Occipital lobe (tissue), 2 donors: ENCODE data around the gene GEN1. TPM values are rescaled to one million over a fixed set of nuclear protein-coding genes. Genes with fewer than 3 reads are reported as not detected.

Experiments used
- DNase-seq: peaks from one replicate; lab custom pipeline; 2025; lab: John Stamatoyannopoulos, UW
- total RNA-seq: library from RNA; depleted of rRNA; stranded (reverse); fragments of >200 nt; gene quantifications from one replicate; pipeline ENCODE4 v1.2.3, GENCODE V29; 2014

The GEN1 gene, protein sequence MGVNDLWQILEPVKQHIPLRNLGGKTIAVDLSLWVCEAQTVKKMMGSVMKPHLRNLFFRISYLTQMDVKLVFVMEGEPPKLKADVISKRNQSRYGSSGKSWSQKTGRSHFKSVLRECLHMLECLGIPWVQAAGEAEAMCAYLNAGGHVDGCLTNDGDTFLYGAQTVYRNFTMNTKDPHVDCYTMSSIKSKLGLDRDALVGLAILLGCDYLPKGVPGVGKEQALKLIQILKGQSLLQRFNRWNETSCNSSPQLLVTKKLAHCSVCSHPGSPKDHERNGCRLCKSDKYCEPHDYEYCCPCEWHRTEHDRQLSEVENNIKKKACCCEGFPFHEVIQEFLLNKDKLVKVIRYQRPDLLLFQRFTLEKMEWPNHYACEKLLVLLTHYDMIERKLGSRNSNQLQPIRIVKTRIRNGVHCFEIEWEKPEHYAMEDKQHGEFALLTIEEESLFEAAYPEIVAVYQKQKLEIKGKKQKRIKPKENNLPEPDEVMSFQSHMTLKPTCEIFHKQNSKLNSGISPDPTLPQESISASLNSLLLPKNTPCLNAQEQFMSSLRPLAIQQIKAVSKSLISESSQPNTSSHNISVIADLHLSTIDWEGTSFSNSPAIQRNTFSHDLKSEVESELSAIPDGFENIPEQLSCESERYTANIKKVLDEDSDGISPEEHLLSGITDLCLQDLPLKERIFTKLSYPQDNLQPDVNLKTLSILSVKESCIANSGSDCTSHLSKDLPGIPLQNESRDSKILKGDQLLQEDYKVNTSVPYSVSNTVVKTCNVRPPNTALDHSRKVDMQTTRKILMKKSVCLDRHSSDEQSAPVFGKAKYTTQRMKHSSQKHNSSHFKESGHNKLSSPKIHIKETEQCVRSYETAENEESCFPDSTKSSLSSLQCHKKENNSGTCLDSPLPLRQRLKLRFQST
- 11.7 TPM for total RNA-seq

DNA sequence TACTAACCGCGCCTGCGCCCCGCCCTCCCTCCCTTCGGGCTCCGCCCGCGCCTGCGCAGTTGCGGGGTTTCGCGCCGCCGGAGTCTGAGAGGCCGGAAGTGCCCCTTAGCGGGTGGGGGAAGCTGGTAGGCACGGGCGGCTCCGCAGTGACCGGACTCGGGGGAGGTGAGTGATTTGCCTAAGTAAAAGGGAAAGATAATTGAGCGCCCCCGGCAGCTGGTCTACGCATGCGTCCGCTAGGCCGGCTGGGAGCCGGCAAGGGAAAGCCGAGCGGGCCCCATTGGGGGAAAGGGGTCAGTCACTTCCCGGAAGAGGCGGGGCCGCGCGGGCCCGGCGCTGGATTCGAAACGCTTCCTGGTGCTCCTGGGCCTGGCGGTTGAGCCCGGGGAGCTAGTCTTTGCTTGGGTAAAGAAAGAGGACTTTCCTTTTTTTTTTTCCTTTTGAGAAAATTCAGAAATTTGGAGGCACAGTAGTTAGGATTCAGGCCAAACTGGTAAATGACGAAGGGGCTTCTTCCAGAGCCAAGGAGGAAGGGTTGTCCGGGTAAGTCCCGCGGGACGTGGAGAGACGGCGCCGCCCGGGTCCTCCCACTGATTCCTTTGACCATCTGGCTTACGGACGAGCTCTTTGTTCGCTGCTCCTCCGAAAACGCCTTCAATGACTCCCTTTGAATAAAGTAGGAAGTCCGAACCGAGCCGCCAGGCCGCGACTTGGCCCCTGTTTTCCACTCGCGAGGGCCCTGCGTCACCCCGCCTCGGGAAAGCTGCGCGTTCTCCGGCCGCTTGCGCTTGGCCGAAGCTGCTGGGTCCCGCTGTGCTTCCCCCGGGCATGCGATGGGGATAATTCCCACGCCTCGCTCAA lies at the start of gene GEN1, which contains the start of gene SMC6:
Gene GEN1, plus strand, starts transcription at position 336 of the 861 bp plus-strand sequence. CDS start 5,806 bp downstream, outside the sequence.
Gene SMC6, minus strand, starts transcription at position 8 of the 861 bp plus-strand sequence. CDS start 7,864 bp downstream, outside the sequence.
- DNase-seq: peak; percentile 83

DNA sequence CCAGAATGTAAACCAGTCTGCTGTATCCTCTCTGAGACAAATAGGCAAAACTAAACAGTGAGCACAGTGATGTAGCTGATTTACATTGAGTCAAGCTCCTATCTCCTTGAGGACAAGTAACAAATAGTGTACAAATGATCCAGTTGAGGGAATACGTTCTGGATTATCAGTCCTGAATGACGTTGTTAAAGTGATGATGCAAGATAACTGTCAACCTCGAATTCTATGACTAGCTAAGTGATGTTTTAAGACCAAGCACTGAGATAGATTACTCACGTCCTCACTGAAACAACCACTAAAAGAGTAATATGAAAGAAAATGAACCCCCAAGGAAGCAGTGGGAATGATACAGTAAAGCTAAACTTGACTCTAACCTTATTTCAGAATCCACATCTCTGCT lies 47.1 kb upstream of the GEN1 start:
- no peak for DNase-seq

DNA sequence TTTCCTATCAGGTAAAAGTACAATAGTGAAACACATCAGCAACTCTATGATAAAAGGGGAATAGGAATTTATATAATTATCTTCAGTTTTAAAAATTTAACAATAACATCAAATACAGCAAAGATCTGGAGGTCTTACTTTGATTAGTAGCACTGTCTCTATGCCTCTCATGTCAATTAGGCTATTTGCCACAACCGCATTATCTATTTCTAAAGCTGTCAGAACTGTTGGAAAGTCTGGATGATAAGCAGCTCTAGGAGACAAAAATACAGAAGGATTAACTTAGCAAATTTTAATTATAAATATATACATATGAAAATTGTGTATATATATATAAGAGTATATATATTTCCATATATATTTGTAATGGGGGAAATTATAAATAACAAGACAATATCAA lies 45.4 kb upstream of the GEN1 start:
- DNase-seq: no peak

DNA sequence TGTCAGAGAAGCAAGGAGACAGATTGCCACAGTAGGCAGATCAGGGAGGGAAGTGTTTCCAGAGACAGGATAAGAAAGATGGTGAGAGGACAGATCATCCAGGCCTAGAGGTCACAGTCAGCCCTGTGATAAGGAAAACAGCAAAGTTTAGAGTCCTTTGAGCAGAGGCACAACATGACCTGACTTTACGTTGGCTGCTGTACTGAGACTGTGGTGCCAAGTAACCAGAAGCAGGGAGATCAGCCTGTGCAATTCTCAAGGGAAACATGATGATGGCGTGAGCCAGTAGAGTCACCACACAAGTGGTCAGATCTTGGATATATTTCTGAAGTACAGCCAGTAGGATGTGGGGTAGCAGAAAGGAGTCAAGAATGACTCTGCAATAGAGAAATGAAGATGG lies 44.0 kb upstream of the GEN1 start:
- DNase-seq: no peak

DNA sequence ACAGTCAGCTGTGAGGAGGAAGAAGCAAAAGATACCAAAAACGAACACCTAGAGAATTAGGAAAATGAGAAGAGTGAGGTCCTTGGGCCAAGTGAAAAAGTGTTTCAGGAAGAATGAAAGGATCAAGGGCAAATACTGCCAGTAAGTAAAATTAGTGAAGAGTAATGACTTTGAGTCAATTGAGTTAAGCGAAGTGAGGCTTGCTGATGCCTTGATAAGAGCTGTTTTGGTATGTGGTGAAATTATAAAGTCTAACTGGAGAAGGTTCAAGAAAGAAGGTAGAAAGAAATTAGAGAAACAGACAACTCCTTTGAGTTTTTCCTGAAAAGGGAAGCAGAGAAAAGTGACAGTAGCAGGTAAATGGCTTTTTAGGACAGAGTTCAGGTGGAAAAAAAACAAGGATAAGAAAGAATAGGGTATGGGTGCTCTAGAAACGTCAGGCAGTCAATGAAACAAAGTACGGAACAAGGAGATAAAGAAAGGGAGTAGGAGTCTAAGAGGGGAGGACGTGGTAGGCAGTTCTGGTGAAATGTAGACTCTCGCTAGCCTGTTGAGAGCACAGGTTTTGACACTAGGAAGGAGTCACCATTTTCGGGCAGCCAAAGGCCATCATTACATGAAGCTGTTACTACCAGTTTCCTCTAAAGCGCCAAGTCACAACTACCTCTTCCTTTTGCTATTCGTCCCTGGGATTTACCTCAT lies 43.2 kb upstream of the GEN1 start:
- DNase-seq: no peak

DNA sequence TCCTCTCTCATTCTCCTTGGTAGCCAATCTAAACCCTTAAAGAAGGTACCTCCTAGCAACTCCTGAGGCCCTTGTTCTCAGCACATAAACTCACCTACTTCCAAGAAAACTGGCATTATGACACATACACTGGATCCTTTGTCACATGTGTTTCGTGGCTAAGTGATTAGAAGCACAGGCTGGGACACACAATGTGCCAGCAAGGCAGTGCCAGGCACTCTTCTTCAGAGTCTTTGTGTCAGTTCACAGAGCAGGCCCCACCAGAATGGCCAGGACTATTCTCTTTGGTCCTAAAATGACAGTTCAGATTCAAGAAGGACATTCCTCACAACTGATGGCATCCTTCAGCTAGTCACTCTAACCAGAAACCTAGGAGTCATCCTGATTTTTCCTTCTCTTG lies 40.6 kb upstream of the GEN1 start:
- no peak for DNase-seq

DNA sequence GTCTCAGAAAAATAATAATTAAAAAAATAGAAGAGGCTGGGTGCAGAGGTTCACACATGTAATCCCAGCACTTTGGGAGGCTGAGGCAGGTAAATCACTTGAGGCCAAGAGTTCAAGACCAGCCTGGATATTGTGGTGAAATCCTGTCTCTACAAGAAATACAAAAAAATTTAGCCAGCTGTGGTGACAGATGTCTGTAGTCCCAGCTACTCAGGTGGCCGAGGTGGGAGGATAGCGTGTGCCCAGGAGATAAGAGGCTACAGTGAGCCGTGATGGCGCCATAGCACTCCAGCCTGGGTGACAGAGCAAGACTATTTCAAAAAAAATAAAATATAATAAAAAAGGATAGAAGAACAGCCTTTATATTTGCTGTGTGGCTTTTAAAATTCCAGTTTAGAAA lies 36.3 kb upstream of the GEN1 start:
- DNase-seq: no peak

DNA sequence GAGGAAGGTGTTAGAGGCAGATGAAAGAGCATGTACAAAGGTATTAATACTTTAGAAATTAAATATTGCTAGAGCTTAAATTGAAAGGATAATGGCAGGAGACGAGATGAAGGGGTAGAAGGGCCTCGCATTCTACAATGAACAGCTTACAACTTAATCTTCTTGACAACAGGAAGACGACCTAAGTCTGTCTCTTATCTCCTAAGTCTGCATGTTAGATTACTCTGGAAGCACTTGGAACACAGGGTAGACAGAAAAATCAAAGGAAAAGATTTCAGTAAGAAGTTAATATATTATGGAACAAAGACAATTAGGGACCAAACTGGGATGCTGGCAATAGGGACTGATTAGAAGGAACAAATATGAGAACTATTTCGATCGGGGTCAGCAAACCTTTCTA lies 35.2 kb upstream of the GEN1 start:
- DNase-seq: no peak

DNA sequence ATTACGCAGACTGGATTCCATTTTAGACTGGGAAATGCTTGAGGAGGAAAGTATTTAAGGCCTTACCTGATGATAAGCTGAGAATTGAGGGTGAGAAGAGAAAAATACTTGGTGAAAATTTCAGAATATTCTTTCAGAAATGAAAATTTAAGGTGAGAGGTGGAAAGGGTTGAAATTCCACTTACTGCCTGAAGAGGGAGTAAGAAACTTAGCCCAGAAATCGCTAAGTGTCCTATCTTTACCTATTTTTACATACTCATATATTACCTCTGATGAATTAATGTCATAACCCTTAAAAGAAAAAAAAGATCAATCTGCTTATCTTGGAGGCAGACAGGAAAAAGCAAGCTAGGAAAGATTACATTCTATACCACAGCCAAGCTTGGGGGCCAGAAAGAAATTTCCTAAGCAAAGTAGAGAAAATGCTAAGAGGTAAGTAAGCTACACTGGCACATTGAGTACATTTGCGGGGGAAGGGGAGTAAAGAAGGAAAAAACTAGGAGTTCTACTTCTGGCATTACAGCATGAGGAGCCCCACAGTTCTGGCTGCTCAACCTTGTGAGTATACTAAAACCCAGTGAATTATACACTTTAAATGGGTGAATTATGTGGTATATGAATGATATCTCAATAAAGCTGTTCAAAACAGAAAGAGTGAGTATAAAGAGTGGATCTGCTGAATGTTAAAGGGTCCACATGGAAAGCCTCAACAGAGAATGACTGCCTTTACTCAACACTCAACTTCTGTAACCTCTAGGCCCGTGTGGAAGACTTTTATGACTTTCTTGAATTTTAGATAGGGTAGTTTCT lies 34.2 kb upstream of the GEN1 start:
- DNase-seq: no peak

DNA sequence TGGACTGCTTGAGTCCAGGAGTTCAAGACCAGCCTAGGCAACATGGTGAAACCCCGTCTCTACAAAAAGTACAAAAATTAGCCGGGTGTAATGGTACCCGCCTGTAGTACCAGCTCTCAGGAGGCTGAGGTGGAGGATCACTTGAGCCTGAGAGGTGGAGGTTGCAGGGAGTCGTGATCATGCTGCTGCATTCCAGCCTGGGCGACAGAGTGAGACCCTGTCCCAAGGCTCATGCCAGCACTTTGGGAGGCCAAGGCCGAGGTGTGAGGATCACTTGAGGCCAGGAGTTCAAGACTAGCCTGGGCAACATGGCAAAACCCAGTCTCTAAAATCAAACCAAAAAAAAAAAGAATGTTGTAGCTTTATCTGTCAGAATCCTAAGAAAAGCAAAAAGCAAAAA lies 25.7 kb upstream of the GEN1 start:
- no peak for DNase-seq

DNA sequence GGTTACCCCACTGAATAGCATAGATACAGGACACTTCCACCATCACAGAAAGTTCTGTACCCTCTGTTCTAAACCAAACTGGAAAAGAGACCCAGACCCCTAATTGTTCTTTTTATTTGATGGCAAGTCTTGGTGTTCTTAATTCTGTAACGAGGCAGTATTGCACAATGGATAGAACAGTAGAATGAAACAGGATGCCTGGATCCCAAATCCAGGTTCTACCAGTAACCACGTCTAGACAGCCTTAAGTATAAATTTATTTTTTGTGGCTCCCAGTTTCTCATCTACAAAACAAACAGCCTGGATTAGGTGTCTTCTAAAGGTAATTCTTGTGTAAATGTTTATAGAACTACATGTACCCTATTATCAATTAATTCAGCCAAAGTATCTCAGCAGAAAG lies 24.1 kb upstream of the GEN1 start:
- no peak for DNase-seq

DNA sequence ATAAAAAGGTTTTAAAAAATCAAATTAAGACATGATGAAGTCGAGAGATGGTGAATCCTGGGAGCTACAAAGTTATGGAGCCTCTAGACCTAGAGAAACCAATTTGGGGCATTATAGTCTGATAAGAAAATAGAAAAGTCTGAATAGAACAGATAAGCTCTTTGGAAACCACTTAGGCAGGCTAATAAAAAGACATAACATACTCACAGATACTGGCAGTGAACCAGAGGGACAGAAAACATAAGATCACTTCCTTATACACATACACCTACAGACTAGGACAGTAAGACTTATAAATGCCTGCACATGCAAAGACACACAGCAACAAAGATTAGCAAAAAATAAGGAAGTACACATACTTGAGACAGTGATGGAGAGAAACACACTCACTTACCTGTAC lies 20.3 kb upstream of the GEN1 start:
- DNase-seq: no peak

DNA sequence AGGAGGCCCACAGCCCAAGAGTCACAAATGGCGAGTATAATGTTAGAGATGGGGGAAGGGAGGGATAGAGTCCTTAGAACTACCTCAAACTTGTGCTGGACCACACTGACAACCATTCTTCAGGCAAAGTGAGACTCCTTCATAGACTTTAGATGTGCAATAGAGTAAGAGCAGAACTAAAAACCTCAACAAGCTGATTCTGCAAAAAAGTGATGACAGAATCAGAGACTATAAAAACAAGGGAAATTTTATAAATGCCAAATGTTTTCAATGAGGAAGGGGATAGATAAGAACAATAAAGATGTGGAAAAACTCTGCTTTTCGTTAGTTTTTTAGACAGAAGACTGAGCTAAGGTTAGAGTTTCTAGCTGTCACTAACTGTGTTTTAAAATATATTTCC lies 18.1 kb upstream of the GEN1 start:
- DNase-seq: no peak

DNA sequence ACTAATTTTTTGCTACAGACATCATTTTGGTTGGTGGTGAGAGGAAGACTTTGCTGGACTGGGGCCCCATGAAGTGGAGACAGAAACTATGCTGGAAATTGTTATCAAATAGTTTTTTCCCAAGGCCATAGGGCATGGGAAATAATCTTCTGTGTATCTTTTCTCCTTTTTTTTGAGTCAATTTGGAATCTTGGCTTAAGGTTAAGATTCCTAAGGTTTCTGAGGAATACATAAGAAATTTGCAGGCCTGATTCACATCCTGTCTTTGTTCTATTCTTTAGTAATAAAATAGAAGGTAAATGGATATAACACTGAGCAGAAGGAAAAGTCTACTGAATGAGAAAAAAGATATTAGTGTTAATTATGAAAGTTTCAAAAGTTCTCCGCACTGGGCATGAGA lies 16.9 kb upstream of the GEN1 start:
- no peak for DNase-seq

DNA sequence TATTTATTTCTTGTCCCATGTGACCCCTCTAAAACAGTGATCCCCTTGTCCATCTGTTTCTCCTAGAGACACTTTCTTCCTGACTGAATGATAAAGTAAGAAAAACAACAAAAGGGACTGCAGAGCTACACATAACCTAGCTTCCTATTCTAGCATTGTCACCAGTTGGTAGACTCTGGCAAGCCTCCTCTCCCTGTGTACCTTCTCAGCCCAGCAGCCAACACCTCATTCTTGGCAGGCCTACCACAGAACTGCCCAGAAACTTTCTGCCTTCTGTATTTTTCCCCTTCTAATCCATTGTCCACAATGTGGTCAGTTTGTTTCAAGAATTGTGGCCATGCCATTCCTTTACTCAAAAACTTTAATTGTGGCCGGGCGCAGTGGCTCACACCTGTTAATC lies 13.7 kb upstream of the GEN1 start:
- no peak for DNase-seq

DNA sequence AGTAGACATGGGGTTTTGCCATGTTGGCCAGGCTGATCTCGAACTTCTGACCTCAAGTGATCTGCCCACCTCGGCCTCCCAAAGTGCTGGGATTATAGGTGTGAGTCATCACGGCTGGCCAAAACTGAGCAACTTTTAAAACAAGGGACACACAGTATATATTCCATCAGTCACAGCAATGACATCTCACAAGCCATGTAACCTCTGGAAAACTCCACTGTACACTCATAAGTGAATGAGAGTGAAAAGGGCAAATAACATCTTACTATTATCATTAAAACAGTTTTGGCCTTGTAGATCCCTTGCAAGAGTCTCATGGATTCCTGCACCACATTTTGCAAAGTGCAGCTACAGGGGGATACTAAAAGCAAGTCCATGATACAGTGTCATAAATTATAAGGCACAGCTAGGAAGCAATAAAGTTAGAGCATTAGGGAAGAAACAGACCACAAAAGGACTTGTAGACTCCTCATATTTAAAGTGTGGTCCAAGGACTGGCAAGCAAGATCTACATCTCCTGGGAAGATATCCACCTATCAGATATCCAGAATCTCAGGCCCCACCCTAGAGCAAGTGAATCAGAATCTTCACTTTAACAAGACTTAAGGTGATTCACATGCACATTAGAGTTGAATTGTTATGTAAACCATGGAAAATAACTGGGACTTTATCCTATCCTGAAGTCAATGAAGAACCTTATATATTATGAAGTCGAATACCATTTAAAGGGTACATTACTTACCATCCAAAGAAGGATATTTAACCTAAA lies 6.1 kb upstream of the GEN1 start:
- no peak for DNase-seq

DNA sequence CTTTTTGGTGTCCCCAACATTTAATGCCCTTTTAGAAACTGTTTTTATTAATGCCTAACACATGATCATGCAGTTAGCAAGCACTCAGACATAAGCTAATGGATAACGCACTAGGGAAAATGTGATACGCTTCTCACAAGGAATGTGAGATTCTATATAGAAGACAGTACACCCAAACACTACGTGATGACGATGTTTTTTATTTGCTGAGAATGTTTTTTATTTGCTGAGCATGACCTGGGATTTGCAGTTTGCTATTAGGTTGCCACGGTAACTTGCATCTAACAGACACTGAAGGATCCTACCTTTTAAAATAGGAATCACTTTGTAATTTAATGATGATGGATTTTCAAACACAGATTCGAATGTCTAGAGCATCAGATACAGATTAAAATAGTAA lies 5.2 kb upstream of the GEN1 start:
- DNase-seq: no peak

DNA sequence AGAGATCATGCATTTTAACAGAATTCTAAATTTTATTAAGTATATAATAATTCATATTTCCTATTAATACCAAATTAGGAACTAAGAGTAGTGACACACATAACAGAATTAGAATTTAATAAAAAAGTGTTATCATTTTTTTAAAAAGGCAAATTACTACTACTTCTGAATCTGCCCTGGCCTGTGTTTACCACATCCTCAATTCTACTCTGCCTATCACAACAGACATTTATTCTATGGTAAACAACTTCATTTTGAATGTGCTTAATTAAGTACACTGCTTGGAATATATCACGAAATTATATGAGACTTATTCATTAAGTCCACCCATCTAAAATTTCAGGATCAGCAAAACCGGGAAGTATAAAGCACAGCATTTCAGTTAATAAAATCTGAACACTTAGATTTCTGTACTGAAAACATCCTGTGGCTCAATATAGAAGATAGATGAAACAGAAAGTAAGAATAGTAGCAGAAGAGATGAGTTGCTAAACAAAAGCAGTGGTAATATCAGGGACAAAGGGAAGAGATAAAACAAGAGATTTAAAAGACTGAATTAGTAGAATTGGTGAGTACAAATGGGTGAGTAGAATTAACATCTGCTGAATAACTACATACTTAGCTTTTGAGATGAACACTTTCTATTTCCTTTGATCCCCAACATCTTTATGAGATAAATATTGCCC lies 4.0 kb upstream of the GEN1 start:
- DNase-seq: no peak

DNA sequence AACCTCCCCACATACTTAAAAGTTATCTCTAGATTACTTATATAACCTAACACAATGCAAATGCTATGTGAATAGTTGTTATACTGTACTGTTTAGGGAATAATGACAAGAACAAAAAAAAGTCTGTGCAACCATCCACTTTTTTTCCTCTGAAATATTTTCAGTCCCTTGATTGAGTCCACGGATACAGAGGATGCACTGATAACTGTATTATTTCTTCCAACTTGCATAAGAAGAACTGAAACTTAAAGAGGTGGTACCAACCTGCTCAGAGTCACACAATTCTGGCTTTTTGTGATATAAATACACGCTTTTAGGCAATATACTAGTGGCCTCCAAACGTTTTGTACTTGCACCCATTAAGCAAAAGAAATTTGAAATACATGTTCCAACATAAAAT lies 1.7 kb upstream of the GEN1 start:
- no peak for DNase-seq
